Rectal smooth muscle tissue (tissue), 1 donor: Measurements from ENCODE around the gene XXYLT1.
A peak's percentile ranks its signal among the peaks of the same experiment; 100 is the strongest.
"Not testable (repeated sequence)": the region's sequence is repeated elsewhere in the genome, so short reads cannot be mapped to it uniquely, and the experiment has no call there.

Experiments used
- H3K27ac ChIP-seq: one replicate; pipeline ENCODE4 v1.7.0; 2013; ENCODE audit warnings: low read depth, low read length, inconsistent platforms
- H3K27me3 ChIP-seq: one replicate; pipeline ENCODE4 v1.7.0; 2013; ENCODE audit warnings: low read length; ENCODE audit not compliant: control insufficient read depth, insufficient read depth
- H3K36me3 ChIP-seq: one replicate; pipeline ENCODE4 v1.7.0; 2013; ENCODE audit warnings: low read length; ENCODE audit not compliant: control insufficient read depth, insufficient read depth
- H3K4me1 ChIP-seq: one replicate; pipeline ENCODE4 v1.7.0; 2013; ENCODE audit warnings: low read length; ENCODE audit not compliant: control insufficient read depth, insufficient read depth
- H3K4me3 ChIP-seq: one replicate; pipeline ENCODE4 v1.7.0; 2013; ENCODE audit warnings: low read length
- H3K9ac ChIP-seq: one replicate; pipeline ENCODE4 v1.7.0; 2013; ENCODE audit warnings: low read length

Gene XXYLT1

DNA sequence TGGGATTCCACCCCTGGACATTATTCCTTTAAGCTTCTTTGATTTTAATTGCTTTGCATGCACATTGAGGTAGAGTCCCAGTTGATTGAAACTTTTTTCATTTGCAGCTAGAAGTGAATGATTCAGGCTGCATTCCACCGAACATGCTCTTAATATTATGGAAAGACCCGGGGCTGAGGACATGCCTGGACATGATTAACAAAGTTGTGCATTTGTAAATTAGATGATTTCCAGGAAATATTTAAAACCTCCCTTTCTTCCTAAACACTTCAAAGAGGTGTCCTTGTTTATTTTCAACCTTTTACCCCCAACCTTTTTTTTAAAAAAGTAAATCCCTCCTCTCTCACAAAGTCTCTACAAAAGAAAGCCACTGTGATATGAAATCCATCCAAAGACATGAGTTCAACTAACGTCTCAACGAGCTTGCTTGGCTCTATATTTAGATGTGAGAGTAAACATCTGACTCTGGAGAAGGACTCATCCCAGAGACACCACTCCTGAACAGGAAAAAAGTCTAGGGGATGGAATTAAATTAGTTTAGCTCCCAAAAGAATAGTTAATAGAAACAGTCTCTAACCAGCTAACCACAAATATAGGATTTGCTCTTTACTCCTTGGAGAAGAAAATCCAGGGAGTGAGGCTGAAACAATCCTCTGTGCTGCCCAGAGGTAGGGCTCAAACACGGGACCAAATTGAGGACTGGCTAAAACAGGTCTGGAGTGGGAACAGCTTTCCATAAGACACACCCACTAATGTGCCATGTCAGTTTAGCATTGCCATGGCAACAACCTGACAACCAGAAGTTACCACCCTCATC lies 83.1 kb downstream of the XXYLT1 start:
- Histone ChIP-seq H3K27ac (peak overlapping the region; percentile 10), H3K27me3 (no peaks in the 10 kb centered on the region), H3K4me1 (peaks cover 34% of the 10 kb centered on the region), H3K36me3 (no peaks in the 10 kb centered on the region), H3K9ac (no peak overlapping the region), H3K4me3 (no peak overlapping the region)

GRCh38 chr3:195186710-195187047 lies 84.3 kb downstream of the XXYLT1 start:
- H3K36me3 ChIP-seq, H3K4me3 ChIP-seq, H3K9ac ChIP-seq, H3K27ac ChIP-seq, H3K27me3 ChIP-seq: not testable (repeated sequence)
- H3K4me1 ChIP-seq, result peaks cover 43% of the 10 kb centered on the region

DNA sequence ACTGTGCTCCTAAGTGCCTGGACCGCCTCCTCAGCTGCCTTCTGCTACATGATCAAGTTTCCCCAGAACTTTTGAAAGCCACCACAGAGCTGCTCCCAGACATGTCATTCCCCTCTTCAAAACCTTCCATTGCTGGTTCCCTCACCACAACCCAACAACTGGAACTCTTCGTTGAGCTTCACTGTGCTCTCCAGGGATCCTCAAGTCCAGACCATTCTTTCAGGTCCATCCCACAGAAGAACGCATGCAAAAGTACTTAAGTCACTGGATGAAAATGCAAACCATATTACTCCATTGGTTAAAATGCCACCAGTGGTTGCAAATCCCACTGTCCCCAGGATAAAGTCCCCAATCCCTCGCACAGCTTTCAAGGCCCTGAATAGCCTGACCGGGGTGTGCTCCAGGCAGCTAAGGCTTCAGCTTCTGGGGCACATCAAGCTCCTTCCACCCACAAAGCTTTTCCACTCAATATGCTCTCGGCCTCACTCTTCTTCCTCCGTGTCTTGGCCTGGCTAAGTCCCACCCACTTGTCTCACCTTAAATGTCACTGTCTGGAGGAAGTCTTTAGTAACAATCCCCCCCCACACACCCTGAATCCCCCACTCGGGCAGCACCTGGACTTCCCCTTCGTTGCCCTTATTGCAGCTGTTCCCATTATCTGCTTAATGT lies 84.8 kb downstream of the XXYLT1 start:
- Histone ChIP-seq H3K4me1 (peaks cover 44% of the 10 kb centered on the region), H3K27me3 (no peaks in the 10 kb centered on the region), H3K27ac (no peak overlapping the region), H3K4me3 (no peak overlapping the region), H3K9ac (no peak overlapping the region), H3K36me3 (no peaks in the 10 kb centered on the region)

- Histone ChIP-seq H3K36me3 (no peaks in the 10 kb centered on the region), H3K27ac (no peak overlapping the region), H3K4me1 (peaks cover 44% of the 10 kb centered on the region)
Observed at GRCh38 chr3:195185583-195185982, 85.4 kb downstream of the XXYLT1 start.

GRCh38 chr3:195184716-195185421 lies 86.1 kb downstream of the XXYLT1 start:
- Histone ChIP-seq H3K4me1 (peaks cover 45% of the 10 kb centered on the region), H3K9ac (no peak overlapping the region), H3K27ac (peak overlapping the region; percentile 17), H3K27me3 (no peaks in the 10 kb centered on the region), H3K4me3 (no peak overlapping the region), H3K36me3 (no peaks in the 10 kb centered on the region)

More at GRCh38 chr3:195185583-195185982, 85.4 kb downstream of the XXYLT1 start:
- no peak overlapping the region for H3K9ac ChIP-seq
- no peaks in the 10 kb centered on the region for H3K27me3 ChIP-seq
- H3K4me3 ChIP-seq, result no peak overlapping the region

DNA sequence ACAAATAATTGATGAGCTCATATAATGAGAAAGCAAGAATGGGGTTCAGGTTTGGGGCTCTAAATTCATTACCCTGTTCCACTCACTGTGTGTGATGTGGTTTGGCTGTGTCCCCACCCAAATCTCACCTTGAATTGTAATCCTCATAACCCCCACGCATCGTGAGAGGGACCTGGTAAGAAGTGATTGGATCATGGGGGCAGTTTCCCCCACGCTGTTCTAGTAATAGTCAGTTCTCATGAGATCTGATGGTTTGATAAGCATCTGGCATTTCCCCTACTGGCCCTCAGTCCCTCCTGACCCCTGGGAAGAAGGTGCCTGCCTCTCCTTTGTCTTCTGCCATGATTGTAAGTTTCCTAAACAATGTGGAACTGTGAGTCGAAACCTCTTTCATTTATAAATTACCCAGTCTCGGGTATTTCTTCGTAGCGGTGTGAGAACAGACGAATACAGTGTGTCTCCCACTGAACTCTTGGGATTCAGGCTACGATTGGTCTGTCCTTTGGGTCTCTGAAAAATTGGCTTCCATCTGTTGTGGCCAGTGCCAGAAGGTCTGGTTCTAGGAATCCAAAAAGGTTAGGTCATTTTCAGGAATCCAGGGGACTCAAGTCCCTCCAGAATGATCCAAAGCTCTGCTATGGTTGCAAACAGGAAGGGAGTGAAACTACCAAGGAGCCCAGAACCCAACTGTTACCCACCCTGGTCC lies 87.7 kb downstream of the XXYLT1 start:
- H3K36me3 ChIP-seq, result no peaks in the 10 kb centered on the region
- no peaks in the 10 kb centered on the region for H3K27me3 ChIP-seq
- H3K27ac ChIP-seq, result peak overlapping the region; percentile 31
- H3K4me1 ChIP-seq, result peaks cover 47% of the 10 kb centered on the region
- H3K4me3 ChIP-seq, result no peak overlapping the region
- H3K9ac ChIP-seq, result no peak overlapping the region

DNA sequence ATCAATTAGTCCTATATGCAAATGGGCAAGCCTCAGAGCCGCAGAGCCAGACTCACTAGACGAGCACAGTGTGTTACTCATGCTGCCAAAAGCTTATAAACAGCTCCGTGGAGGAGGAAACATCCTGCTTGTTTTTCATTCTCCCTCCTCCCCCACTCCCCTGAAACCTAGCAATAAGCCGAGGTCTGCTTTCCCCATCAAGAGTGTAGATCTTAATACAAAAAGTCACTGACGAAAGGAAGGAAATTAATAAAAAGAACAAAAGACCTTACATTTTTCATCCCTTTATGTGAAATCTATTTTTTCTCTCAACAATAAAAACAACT lies 88.5 kb downstream of the XXYLT1 start:
- Histone ChIP-seq H3K27ac (peak overlapping the region; percentile 46), H3K27me3 (no peaks in the 10 kb centered on the region), H3K4me3 (no peak overlapping the region), H3K9ac (no peak overlapping the region), H3K4me1 (peaks cover 41% of the 10 kb centered on the region), H3K36me3 (no peaks in the 10 kb centered on the region)

GRCh38 chr3:195181741-195182469 lies 89.1 kb downstream of the XXYLT1 start:
- Histone ChIP-seq H3K9ac (no peak overlapping the region), H3K36me3 (no peaks in the 10 kb centered on the region), H3K27me3 (no peaks in the 10 kb centered on the region), H3K4me3 (no peak overlapping the region), H3K4me1 (peaks cover 37% of the 10 kb centered on the region), H3K27ac (peak overlapping the region; percentile 46)

- H3K27me3 ChIP-seq, result no peaks in the 10 kb centered on the region
- H3K27ac ChIP-seq, result no peak overlapping the region
- H3K4me1 ChIP-seq, result peaks cover 37% of the 10 kb centered on the region
- no peak overlapping the region for H3K9ac ChIP-seq
- no peaks in the 10 kb centered on the region for H3K36me3 ChIP-seq
- no peak overlapping the region for H3K4me3 ChIP-seq
Observed at GRCh38 chr3:195181113-195181498, 89.9 kb downstream of the XXYLT1 start.

- H3K4me3 ChIP-seq, result no peak overlapping the region
- H3K27me3 ChIP-seq, result no peaks in the 10 kb centered on the region
- H3K4me1 ChIP-seq, result peaks cover 35% of the 10 kb centered on the region
- no peaks in the 10 kb centered on the region for H3K36me3 ChIP-seq
- H3K27ac ChIP-seq, result no peak overlapping the region
- H3K9ac ChIP-seq, result no peak overlapping the region
Observed at GRCh38 chr3:195180490-195181112, 90.4 kb downstream of the XXYLT1 start.

DNA sequence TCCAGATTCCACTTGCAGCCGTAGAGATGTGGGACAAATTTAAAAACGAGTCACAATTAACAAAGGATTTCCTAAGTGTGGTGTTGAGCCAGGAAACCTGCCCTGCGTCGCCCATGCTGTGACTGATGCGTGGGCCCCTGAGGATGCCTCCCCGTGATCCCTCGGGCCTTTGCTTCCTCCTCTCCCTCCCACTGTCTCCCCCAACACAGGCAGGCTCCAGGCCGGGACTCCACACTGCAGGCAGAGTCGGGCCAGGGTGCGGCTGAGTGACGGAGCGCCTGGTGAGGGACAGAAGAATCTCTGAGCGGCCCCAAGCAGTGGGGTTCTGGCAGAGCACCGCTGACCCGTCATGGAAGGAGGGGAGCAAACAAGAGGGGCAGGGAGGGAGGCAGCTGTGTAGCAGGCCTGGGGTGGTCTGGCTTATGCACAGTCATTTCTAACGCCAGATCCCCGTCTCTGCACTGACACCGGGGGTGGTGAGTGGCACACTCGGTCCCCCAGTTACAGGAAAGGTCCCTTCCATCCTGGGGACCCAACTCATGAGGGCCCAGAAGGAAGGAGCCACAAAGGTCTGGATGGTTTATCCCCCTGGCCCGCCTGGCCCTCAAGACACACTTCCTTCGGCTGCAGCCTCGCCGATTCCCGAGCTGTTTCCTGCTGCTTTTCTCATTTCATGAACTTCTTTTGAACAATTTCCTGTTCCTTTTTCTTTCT lies 91.0 kb downstream of the XXYLT1 start:
- H3K9ac ChIP-seq, result no peak overlapping the region
- H3K27me3 ChIP-seq, result no peaks in the 10 kb centered on the region
- no peaks in the 10 kb centered on the region for H3K36me3 ChIP-seq
- no peak overlapping the region for H3K4me3 ChIP-seq
- H3K27ac ChIP-seq, result no peak overlapping the region
- peaks cover 30% of the 10 kb centered on the region for H3K4me1 ChIP-seq
